Gastrocnemius medialis (tissue), 4 donors: ENCODE data around the gene MEF2A. TPM values are rescaled to one million over a fixed set of nuclear protein-coding genes. Genes with fewer than 3 reads are reported as not detected.

ENCODE experiments used
- ATAC-seq, 2 donors: fragments of 150-250 bp; one replicate each; pipeline ENCODE4 v1.9.1; 2016
- DNase-seq, 2 donors: peaks; one replicate each; pipeline ENCODE4 v3.0.0-alpha.2; 2019
- H3K27ac ChIP-seq, 4 donors: fragments of 200-600 bp; sonication (generic); 1 replicate in 1 of 4; 2 replicates in 3 of 4; pipeline ENCODE4 v1.5.1; 2016 to 2018; ENCODE audit warnings: mild to moderate bottlenecking in 2 of 4, moderate library complexity in 1 of 4
- H3K27me3 ChIP-seq, 3 donors: fragments of 200-600 bp; sonication (generic) in 2 of 3; 1 replicate in 1 of 3; 2 replicates in 2 of 3; pipeline versions ENCODE4 v1.5.1 to v1.6.0; 2016 to 2019; ENCODE audit warnings: mild to moderate bottlenecking in 1 of 3, moderate library complexity in 1 of 3
- H3K36me3 ChIP-seq, 2 donors: fragments of 200-600 bp; sonication (generic) in 1 of 2; one replicate each; pipeline ENCODE4 v1.5.1; 2017 to 2018
- H3K4me1 ChIP-seq, 2 donors: fragments of 200-600 bp; sonication (generic) in 1 of 2; one replicate each; pipeline ENCODE4 v1.5.1; 2016 to 2017; ENCODE audit warnings: mild to moderate bottlenecking in 2 of 2
- H3K4me3 ChIP-seq, 4 donors: fragments of 200-600 bp; sonication (generic) in 3 of 4; 1 replicate in 1 of 4; 2 replicates in 3 of 4; pipeline ENCODE4 v1.5.1; 2016 to 2019; ENCODE audit warnings: mild to moderate bottlenecking in 2 of 4
- H3K9me3 ChIP-seq, 3 donors: fragments of 200-600 bp; sonication (generic) in 2 of 3; 1 replicate in 1 of 3; 2 replicates in 2 of 3; pipeline ENCODE4 v1.5.1; 2016 to 2019
- POLR2A ChIP-seq, 2 donors: fragments of 450-650 bp; IDR thresholded peaks; one replicate each; pipeline ENCODE4 v1.6.1; 2017; ENCODE audit warnings: antibody characterized with exemption in 2 of 2, mild to moderate bottlenecking in 2 of 2, moderate library complexity in 2 of 2
- in situ Hi-C, 4 donors: fragments of 200-750 bp; cut with MboI; loops; one replicate each; pipeline versions ENCODE4 v1.15.0 to v1.8.0; 2017; ENCODE audit warnings: low sequenced_read_pairs in 4 of 4
- intact Hi-C: fragments of 100-400 bp; cut with DNase I; formaldehyde crosslinking; loops from one replicate; pipeline ENCODE4 v1.15.1; 2023; ENCODE audit warnings: low total_unique reads
- total RNA-seq, 4 donors: library from RNA; depleted of rRNA; stranded (reverse); fragments of >200 nt; gene quantifications; one replicate each; pipeline versions ENCODE4 v1.1.0 to v1.2.3, GENCODE V29; 2016
- TF ChIP-seq, protein P1 (sequence below), 5 experiments: fragments of 450-650 bp in 3 of 5; fragments of 200-600 bp in 2 of 5; sonication (generic) in 2 of 5; IDR thresholded peaks in 4 of 5; conservative IDR thresholded peaks in 1 of 5; 1 replicate in 4 of 5; 2 replicates in 1 of 5; pipeline ENCODE4 v1.5.1; 2016 to 2019; ENCODE audit warnings: antibody characterized with exemption in 5 of 5, mild to moderate bottlenecking in 3 of 5, moderate library complexity in 3 of 5

Gene MEF2A
- total RNA-seq, 4 donors from 2014 or later = 66.9 to 128 (median 107) TPM

DNA sequence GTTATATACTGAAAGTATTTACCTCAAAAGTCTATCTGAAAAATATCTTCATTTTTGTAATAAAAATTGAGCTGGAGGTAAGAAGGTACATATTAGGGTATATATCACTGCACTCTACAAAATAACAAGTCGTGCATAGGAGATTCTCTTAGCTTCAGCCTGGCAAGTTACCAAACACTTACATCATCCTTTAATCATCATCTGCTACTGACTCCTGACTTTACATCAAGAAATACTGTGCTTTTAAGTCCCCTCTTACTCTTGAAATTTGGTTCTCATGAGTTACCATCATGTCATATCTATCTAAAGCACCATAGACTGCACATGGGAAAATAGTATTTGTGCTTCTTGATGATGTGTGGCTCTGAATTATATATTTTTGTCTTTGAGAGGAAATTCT is 116.7 kb downstream of the MEF2A start:
- peaks cover 0 to 6% of the 10 kb centered on the region in 2 donors for H3K36me3 ChIP-seq
- in situ Hi-C loops = no loop called here
- intact Hi-C loops = no loop called here
- no peak for DNase-seq
- peak overlapping the region; percentile 8 to 65 (median 60) for H3K27ac ChIP-seq
- ATAC-seq = no peak
- TF ChIP-seq, protein P1, sequence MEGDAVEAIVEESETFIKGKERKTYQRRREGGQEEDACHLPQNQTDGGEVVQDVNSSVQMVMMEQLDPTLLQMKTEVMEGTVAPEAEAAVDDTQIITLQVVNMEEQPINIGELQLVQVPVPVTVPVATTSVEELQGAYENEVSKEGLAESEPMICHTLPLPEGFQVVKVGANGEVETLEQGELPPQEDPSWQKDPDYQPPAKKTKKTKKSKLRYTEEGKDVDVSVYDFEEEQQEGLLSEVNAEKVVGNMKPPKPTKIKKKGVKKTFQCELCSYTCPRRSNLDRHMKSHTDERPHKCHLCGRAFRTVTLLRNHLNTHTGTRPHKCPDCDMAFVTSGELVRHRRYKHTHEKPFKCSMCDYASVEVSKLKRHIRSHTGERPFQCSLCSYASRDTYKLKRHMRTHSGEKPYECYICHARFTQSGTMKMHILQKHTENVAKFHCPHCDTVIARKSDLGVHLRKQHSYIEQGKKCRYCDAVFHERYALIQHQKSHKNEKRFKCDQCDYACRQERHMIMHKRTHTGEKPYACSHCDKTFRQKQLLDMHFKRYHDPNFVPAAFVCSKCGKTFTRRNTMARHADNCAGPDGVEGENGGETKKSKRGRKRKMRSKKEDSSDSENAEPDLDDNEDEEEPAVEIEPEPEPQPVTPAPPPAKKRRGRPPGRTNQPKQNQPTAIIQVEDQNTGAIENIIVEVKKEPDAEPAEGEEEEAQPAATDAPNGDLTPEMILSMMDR (IDR thresholded peaks at IDR 0.05 in 4 of 5, conservative IDR thresholded peaks at IDR 0.05 in 1 of 5) = no peak
- TF ChIP-seq POLR2A (IDR thresholded peaks at IDR 0.05) = no peak
- peaks cover 6 to 17% of the 10 kb centered on the region in 2 donors for H3K4me1 ChIP-seq
- H3K27me3 ChIP-seq = no peaks in the 10 kb centered on the region
- H3K4me3 ChIP-seq = no peak overlapping the region
- no peaks in the 10 kb centered on the region for H3K9me3 ChIP-seq

DNA sequence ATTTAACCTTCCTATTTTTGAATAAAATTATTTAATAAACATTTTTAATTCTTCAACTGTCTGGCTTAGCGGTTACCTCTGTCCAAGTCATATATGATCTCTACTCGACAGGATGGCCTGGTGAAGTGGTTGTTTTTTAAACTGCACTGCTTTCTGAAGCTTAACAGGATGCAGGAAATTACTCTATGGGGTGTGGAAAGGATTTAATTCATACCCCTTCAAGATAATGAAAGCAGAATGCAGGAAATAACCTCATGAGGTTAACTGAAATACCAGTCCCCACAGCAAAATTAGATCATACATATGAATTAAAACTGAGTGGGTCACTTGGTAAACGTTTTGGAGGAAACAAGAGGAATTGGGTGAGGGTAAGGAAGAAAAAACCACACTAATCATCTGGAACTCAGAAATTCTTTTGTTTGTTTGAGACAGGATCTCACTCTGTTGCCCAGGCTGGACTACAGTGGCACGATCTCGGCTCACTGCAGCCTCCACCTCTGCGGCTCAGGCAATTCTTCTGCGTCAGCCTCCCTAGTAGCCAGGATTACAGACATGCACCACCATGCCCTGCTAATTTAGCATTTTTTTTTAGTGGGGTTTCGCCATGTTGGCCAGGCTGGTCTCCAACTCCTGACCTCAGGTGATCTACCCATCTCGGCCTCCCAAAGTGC is 117.4 kb downstream of the MEF2A start:
- Histone ChIP-seq H3K27ac (peak overlapping the region; percentile 8 to 65 (median 60)), H3K4me3 (no peak overlapping the region), H3K9me3 (no peaks in the 10 kb centered on the region), H3K36me3 (peaks cover 0 to 6% of the 10 kb centered on the region in 2 donors), H3K27me3 (no peaks in the 10 kb centered on the region), H3K4me1 (peaks cover 6 to 17% of the 10 kb centered on the region in 2 donors)
- TF ChIP-seq, protein P1 (IDR thresholded peaks at IDR 0.05 in 4 of 5, conservative IDR thresholded peaks at IDR 0.05 in 1 of 5) = no peak
- TF ChIP-seq POLR2A (IDR thresholded peaks at IDR 0.05) = no peak
- no peak for DNase-seq
- peak in 1 of 2 donors; percentile 38 for ATAC-seq
- in situ Hi-C loops (no loop called here), intact Hi-C loops (no loop called here)

DNA sequence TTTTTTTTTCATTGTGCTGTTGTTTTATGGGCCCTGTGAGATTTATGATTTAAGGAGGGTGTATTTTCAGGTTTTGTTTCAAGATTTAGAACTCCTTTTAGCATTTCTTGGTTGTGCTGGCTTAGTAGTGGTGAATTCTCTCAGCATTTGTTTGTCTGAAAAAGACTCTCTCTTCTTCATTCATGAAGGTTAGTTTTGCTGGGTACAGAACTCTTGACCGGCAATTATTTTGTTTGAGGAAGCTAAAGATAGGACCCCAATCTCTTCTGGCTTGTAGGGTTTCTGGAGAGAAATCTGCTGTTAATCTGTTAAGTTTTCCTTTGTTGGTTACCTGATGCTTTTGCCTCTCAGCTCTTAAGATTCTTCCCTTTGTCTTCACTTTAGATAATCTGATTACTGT is 120.5 kb downstream of the MEF2A start:
- H3K27ac ChIP-seq = no peak overlapping the region
- H3K4me3 ChIP-seq = no peak overlapping the region
- H3K4me1 ChIP-seq = peaks cover 6 to 17% of the 10 kb centered on the region in 2 donors
- in situ Hi-C loops = no loop called here
- no peaks in the 10 kb centered on the region for H3K27me3 ChIP-seq
- DNase-seq = no peak
- no peaks in the 10 kb centered on the region for H3K9me3 ChIP-seq
- peaks cover 0 to 13% of the 10 kb centered on the region in 2 donors for H3K36me3 ChIP-seq
- no peak for ATAC-seq
- TF ChIP-seq, protein P1 (IDR thresholded peaks at IDR 0.05 in 4 of 5, conservative IDR thresholded peaks at IDR 0.05 in 1 of 5) = no peak
- no peak for TF ChIP-seq POLR2A (IDR thresholded peaks at IDR 0.05)
- intact Hi-C loops = no loop called here

DNA sequence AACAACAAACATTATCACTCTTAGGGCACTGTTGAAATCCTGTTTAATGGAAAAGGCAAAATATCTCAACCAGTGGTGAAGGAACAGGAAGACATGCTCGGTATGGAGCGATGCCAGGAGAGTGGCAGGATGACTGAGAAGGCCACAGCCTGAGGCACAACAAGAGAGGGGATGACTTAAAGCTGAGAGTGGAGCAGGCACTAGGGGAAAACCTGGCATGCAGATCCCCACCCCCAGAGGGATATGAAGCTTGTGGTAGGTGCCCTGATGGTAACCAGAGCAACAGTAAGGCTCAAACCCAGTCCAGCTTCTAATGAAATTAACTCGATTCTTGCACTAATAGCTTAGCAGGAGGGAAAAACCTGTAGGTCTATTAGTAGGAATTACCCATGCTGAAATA is 127.0 kb downstream of the MEF2A start:
- no peak for TF ChIP-seq POLR2A (IDR thresholded peaks at IDR 0.05)
- TF ChIP-seq, protein P1 (IDR thresholded peaks at IDR 0.05 in 4 of 5, conservative IDR thresholded peaks at IDR 0.05 in 1 of 5) = no peak
- ATAC-seq (no peak), DNase-seq (no peak)
- in situ Hi-C loops = loop anchor here in 1 of 4 donors (10.0 kb wide), 1 partner anchor 58 kb away; no protein-coding TSS in a partner anchor
- no peaks in the 10 kb centered on the region for H3K4me1 ChIP-seq
- H3K9me3 ChIP-seq = no peaks in the 10 kb centered on the region
- H3K36me3 ChIP-seq = peaks cover 0 to 51% of the 10 kb centered on the region in 2 donors
- no peaks in the 10 kb centered on the region for H3K27me3 ChIP-seq
- intact Hi-C loops = no loop called here
- no peak overlapping the region for H3K27ac ChIP-seq
- no peak overlapping the region for H3K4me3 ChIP-seq
